ENCODE measurements around the gene PRAMEF10.
"Not testable (repeated sequence)": the region's sequence is repeated elsewhere in the genome, so short reads cannot be mapped to it uniquely, and the experiment has no call there.

The PRAMEF10 gene, protein sequence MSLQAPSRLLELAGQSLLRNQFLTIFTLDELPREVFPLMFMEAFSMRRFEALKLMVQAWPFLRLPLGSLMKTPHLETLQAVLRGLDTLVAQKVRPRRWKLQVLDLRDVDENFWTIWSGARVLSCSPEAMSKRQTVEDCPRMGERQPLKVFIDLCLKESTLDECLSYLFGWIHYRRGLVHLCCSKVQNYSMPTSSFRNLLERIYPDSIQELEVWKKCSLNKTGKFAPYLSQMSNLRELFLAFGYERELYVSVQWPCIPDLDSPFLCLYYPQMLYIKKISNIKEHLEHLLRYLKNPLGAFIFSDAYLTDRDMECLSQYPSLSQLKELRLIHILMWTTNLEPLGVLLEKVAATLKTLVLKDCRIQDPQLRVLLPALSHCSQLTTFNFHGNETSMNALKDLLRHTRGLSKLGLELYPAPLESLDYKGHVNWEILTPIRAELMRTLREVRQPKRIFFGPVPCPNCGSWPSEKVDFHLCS

DNA sequence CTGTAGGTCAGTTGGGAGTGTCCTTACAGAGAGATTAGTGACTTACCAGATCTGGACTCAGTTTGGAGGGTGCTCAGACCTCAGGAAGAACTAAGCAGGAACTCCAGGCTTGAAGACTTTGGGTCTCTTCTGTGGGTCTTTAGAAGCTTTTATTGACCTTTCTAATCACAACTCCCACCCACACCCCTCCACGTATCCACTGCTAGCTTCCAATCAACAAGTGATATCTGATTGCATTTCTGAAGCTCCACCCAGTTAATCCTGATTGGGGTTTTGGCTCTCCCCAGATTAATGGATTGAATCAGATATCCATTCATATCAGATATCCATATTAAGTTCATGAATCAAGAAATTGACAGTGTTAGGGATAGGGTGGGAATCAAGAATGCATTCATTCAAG is at the start of gene PRAMEF10:
Gene PRAMEF10 (minus strand): TSS at position 101 of the 400 bp plus-strand sequence. CDS start 2,423 bp downstream, outside the sequence.
- DNase-seq (ENCODE audit: low read depth in 2 of 2) = not testable (repeated sequence)

DNA sequence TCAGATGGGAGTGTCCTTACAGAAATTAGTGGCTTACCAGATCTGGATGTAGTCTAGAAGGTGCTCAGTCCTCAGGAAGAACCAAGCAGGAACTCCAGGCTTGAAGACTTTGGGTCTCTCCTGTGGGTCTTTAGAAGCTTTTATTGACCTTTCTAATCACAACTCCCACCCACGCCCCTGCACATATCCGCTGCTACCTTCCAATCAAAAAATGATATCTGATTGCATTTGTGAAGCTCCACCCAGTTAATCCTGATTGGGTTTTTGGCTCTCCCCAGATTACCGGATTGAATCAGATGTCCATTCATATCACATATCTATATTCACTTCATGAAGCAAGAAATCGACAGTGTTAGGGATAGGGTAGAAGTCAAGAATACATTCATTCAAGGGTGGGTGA is 49.4 kb upstream of the PRAMEF10 start, which contains the start of gene PRAMEF6:
Gene PRAMEF6 (minus strand): TSS at position 101 of the 400 bp plus-strand sequence. CDS start 5,062 bp downstream, outside the sequence.
- DNase-seq (ENCODE audit: low read depth in 2 of 2) = not testable (repeated sequence)

DNA sequence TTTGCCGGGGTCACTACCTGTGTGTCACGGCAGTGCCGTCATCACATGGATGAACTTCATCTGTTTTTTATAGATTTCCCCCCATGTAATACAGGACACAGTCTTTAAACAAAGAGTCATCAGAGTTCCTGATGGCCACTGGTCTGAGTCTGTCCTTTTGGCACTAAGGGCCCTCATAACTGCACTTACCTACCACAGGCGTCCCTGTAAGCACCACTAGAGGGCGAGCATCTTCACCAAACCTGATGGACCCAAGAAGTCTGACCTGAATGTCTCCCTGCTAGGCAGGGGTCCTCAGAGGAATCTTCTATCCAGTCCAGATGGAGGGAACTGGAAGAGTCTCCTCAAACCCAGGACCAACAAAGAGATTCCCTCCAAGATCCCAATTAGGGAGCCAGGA is 26.3 kb upstream of the PRAMEF10 start:
- DNase-seq (ENCODE audit: low read depth in 2 of 2) = not testable (repeated sequence)

DNA sequence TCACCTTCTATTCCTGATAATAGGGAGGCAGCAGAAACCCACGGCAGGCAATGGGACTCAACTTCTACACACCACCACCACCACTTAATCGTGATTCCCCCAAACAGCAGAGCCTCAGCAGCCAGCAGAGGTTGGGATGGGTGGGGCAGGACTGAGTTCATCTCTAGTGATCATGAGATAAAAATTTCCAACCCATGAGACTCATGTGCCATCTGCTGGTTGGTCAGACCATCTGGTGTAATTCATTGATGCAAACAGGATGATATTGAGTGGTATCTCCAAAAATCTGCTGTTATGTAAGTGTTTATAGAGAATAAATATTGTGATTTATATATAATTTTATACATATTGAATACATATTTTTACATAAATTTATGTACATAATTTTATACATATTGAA is 23.7 kb upstream of the PRAMEF10 start:
- DNase-seq (ENCODE audit: low read depth in 2 of 2) = not testable (repeated sequence)

DNA sequence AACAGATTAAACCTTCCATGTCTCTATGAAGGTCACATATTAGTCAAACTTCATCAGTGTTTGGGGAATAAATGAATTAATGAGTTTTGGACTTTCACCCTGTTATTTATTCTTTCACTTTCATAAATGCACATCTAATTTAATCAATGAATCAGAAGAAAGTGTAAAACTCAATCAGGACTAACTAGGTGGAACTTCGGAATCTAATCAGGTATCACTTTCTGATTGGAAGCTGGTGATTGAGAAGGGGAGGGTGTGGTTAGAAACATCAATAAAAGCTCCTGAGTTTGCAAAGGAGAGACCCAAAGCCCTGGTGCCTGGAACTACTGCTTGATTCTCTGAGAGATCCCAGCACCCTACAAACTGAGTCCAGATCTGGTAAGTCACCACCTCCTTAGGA is 18.2 kb upstream of the PRAMEF10 start, which contains the start of gene PRAMEF7:
Gene PRAMEF7 (plus strand): TSS at position 301 of the 400 bp plus-strand sequence. CDS start 1,083 bp downstream, outside the sequence.
- DNase-seq (ENCODE audit: low read depth in 2 of 2) = not testable (repeated sequence)

DNA sequence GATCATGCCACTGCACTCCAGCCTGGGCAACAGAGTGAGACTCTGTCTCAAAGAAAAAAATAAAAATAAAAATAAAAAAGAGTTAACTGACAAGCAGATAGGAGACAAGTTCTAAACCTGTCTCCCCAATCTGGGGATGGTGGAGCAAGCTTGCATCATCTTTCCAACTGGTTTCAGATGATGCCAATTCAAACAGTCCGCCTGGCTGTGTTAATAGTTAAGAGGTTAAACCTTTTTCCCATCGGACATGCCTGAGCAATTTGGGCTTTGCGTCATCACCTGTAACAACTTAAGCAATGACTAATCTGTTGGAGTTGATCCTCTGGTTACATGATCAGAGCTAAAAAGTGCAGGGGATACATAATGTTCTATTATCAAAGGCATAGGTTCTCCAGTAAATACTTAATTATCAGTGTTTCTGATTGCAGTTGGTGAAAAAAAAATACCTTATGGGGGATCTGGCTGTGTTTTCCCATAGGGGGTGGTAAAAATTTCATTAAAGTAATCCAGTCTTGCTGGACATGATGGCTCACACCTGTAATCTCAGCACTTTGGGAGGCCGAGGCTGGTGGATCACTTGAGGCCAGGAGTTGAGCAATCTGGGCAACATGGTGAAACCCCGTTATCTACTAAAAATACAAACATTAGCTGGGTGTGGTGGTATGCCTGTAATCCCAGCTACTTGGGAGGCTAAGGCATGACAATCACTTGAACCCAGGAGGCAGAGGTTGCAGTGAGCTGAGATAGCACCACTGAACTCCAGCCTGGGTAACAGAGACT is 5.9 kb upstream of the PRAMEF10 start:
- DNase-seq (ENCODE audit: low read depth in 2 of 2) = not testable (repeated sequence)

DNA sequence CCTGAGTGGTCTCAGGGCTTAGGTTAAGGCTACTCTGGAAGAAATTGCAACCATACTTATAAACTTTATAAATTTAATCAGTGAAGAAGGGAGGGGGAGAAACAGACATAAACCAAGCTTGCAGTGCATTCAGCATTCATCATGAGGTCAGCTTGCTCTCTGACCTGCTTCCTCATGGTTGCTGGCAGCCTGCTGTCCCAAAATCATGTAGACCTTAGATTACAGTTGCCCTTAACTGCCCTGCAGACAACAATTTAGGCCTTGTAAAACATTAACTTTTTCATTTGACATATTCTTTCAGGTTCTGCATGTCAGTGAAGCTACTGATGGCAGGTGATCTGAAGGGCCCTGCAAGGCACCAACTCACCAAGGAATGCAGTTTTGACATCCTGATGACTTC is 1.1 kb upstream of the PRAMEF10 start:
- not testable (repeated sequence) for DNase-seq (ENCODE audit: low read depth in 2 of 2)

DNA sequence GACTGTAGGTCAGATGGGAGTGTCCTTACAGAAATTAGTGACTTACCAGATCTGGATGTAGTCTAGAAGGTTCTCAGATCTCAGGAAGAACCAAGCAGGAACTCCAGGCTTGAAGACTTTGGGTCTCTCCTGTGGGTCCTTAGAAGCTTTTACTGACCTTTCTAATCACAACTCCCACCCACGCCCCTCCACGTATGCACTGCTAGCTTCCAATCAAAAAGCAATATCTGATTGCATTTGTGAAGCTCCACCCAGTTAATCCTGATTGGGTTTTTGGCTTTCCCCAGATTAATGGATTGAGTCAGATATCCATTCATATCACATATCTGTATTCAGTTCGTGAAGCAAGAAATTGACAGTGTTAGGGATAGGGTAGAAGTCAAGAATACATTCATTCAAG is 12.0 kb downstream of the PRAMEF10 start, which contains the start of gene PRAMEF4:
Gene PRAMEF4 (minus strand): TSS at position 101 of the 400 bp plus-strand sequence. CDS start 2,807 bp downstream, outside the sequence.
- DNase-seq (ENCODE audit: low read depth in 2 of 2) = not testable (repeated sequence)

DNA sequence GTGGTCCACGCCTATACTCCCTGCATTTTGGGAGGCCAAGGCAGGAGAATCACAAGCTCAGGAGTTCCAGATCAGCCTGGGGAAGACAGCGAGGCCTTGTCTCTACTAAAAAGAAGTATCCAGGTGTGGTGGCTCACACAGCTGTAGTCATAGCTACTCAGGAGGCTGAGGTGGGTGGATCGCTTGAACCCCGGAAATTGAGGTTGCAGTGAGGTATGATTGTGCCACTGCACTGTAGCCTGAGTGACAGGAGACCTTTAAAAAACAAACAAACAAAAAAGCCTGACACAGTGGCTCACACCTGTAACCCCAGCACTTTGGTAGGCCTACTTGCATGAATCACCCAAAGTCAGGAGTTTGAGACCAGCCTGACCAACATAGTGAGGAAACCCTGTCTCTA is 19.6 kb downstream of the PRAMEF10 start:
- DNase-seq (ENCODE audit: low read depth in 2 of 2) = not testable (repeated sequence)

DNA sequence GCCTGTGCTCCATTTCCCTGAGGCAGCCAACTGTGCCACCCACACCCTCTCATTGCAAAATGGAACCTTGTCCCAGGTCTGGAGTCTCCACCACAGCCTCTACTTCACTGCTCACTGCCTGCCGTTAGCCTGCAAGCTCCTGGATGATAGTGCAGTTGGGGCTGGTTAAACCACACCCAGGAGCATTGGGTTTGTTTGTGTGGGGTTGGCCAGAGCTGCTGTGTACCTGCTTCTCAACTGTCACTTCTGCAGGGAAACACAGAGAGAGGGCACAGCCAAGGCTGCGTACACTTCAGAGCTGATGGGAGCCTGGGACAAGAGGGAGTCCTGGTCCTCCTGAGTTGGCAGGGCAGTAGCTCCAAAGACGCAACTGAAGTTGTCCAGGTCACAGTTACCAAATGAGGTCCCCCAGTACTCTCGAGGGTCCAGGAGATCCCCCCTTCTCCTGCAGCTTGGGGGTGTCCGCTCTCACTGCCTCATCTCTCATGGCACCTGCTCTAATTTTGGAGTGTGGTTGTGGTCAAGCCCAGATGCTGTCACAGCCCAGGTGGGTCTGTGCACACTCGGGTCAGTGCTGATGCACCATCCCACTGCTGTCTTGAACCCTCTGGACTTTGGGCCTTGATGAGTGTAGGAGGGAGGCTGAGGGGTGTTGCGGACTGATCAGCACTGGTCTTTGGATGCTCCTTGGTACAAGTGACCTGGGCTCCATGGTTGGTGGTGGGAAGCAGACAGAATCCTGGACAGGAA is 34.8 kb downstream of the PRAMEF10 start:
- DNase-seq (ENCODE audit: low read depth in 2 of 2) = not testable (repeated sequence)

DNA sequence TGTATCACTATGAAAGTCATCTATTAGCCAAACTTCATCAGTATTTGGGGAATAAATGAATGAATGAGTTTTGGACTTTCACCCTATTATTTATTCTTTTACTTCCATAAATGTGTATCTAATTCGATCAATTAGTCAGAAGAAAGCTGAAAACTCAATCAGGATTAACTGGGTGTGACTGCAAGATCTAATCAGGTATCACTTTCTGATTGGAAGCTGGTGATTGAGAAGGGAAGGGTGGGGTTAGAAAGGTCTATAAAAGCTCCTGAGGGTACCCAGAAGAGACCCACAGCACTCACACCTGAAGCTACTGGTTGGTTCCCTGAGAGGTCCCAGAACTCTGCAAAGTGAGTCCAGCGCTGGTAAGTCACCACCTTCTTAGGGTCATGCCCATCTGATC is 41.3 kb downstream of the PRAMEF10 start, which contains the start of gene PRAMEF2:
Gene PRAMEF2 (plus strand): TSS at position 301 of the 400 bp plus-strand sequence. CDS start 1,924 bp downstream, outside the sequence.
- not testable (repeated sequence) for DNase-seq (ENCODE audit: low read depth in 2 of 2)

DNA sequence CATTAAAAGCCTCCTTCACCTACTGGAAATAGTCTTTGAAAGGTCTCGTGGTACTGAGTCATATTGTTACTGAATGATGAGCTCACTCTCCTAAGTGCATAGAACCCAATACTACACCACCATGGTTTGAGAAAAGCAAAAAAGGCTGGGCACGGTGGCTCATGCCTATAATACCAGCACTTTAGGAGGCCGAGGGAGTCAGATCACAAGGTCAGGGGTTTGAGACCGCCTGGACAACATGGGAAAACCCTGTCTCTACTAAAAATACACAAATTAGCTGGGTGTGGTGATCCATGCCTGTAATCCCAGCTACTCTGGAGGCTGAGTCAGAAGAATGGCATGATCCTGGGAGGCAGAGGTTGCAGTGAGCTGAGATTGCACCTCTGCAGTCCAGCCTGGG is 46.3 kb downstream of the PRAMEF10 start:
- DNase-seq (ENCODE audit: low read depth in 2 of 2) = no peak

DNA sequence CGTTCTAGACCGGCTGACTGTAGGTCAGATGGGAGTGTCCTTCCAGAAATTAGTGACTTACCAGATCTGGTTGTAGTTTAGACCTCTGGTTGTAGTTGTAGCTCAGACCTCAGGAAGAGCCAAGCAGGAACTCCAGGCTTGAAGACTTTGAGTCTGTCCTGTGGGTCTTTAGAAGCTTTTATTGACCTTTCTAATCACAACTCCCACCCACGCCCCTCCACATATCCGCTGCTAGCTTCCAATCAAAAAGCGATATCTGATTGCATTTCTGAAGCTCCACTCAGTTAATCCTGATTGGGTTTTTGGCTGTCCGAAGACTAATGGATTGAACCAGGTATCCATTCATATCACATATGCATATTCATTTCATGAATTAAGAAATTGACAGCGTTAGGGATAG is 49.5 kb downstream of the PRAMEF10 start, which contains the start of gene HNRNPCL1:
Gene HNRNPCL1 (minus strand): TSS at position 101 of the 400 bp plus-strand sequence. CDS start 431 bp downstream, outside the sequence.
- not testable (repeated sequence) for DNase-seq (ENCODE audit: low read depth in 2 of 2)

Measured in stimulated activated CD4-positive, alpha-beta T cell treated with anti-CD3 and anti-CD28 coated beads, Interleukin-12 subunit alpha, Interleukin-12 subunit beta, amount 100 ng/mL, for 24 hours (primary cell).